SU-DHL-6 (cell line): ENCODE data around the gene KDM2A.
"Not testable (repeated sequence)": the region's sequence is repeated elsewhere in the genome, so short reads cannot be mapped to it uniquely, and the experiment has no call there.

Source experiments
- H2AFZ ChIP-seq: fragments of 200-600 bp; sonication (generic); 2 replicates; pipeline ENCODE4 v1.6.1; 2014; ENCODE audit warnings: low read depth, mild to moderate bottlenecking, moderate library complexity, mixed read lengths, antibody characterized with exemption, low read length; ENCODE audit not compliant: severe bottlenecking
- H3F3A ChIP-seq: fragments of 200-600 bp; shearing (Covaris generic); 2 replicates; pipeline ENCODE4 v1.6.0; 2016; ENCODE audit warnings: antibody characterized with exemption, mild to moderate bottlenecking; ENCODE audit not compliant: insufficient read depth
- H3K27ac ChIP-seq: fragments of 200-600 bp; sonication (generic); 2 replicates; pipeline ENCODE4 v1.5.1; 2016; ENCODE audit warnings: low read depth, mild to moderate bottlenecking, low read length, moderate library complexity, mixed read lengths
- H3K27me3 ChIP-seq: fragments of 200-600 bp; sonication (generic), shearing (Covaris generic); 2 replicates; pipeline ENCODE4 v1.6.0; 2014; ENCODE audit warnings: mild to moderate bottlenecking, low read length
- H3K36me3 ChIP-seq: fragments of 200-600 bp; sonication (generic); 2 replicates; pipeline ENCODE4 v1.6.1; 2014; ENCODE audit warnings: mild to moderate bottlenecking, low read length, mixed read lengths
- H3K4me2 ChIP-seq: fragments of 300-600, 200-600 bp; shearing (Covaris generic), sonication (generic); 2 replicates; pipeline ENCODE4 v1.6.0; 2014; ENCODE audit warnings: low read length, low read depth, mild to moderate bottlenecking; ENCODE audit not compliant: poor library complexity, severe bottlenecking
- H3K4me3 ChIP-seq: fragments of 200-600 bp; sonication (generic); 2 replicates; pipeline ENCODE4 v1.5.1; 2014; ENCODE audit warnings: antibody characterized with exemption, low read length, mild to moderate bottlenecking, mixed read lengths; ENCODE audit not compliant: insufficient read depth, poor library complexity, severe bottlenecking
- H3K79me2 ChIP-seq: fragments of 200-600 bp; sonication (generic); 2 replicates; pipeline ENCODE4 v1.6.1; 2014; ENCODE audit warnings: mild to moderate bottlenecking, low read length, moderate library complexity; ENCODE audit not compliant: insufficient read depth
- H3K9ac ChIP-seq: fragments of 200-600 bp; sonication (generic); 2 replicates; pipeline ENCODE4 v1.7.0; 2014; ENCODE audit warnings: mild to moderate bottlenecking, low read length
- H3K9me2 ChIP-seq: fragments of 200-600 bp; sonication (generic); replicated peaks from 2 replicates; pipeline ENCODE4 v1.6.1; 2014; ENCODE audit warnings: low read length; ENCODE audit not compliant: insufficient read depth
- H3K9me3 ChIP-seq: fragments of 200-600 bp; sonication (generic); 2 replicates; pipeline ENCODE4 v1.6.1; 2014; ENCODE audit warnings: low read length, mixed read lengths; ENCODE audit not compliant: insufficient read depth
- H4K20me1 ChIP-seq: fragments of 200-600 bp; sonication (generic); 2 replicates; pipeline ENCODE4 v1.6.1; 2014; ENCODE audit warnings: low read depth, mild to moderate bottlenecking, antibody characterized with exemption, low read length, moderate library complexity, mixed read lengths
- CTCF ChIP-seq: fragments of 200-600 bp; sonication (generic); IDR thresholded peaks from one replicate; pipeline ENCODE4 v1.5.1; 2017; ENCODE audit warnings: antibody characterized with exemption, mild to moderate bottlenecking, low read length, moderate library complexity; ENCODE audit not compliant: insufficient read depth, poor library complexity, severe bottlenecking
- EZH2phosphoT487 ChIP-seq: fragments of 200-600 bp; sonication (generic), shearing (Covaris generic); conservative IDR thresholded peaks from 2 replicates; pipeline ENCODE4 v1.6.1; 2018; ENCODE audit warnings: mild to moderate bottlenecking, antibody characterized with exemption, low read length, moderate library complexity, mixed read lengths

Gene KDM2A

DNA sequence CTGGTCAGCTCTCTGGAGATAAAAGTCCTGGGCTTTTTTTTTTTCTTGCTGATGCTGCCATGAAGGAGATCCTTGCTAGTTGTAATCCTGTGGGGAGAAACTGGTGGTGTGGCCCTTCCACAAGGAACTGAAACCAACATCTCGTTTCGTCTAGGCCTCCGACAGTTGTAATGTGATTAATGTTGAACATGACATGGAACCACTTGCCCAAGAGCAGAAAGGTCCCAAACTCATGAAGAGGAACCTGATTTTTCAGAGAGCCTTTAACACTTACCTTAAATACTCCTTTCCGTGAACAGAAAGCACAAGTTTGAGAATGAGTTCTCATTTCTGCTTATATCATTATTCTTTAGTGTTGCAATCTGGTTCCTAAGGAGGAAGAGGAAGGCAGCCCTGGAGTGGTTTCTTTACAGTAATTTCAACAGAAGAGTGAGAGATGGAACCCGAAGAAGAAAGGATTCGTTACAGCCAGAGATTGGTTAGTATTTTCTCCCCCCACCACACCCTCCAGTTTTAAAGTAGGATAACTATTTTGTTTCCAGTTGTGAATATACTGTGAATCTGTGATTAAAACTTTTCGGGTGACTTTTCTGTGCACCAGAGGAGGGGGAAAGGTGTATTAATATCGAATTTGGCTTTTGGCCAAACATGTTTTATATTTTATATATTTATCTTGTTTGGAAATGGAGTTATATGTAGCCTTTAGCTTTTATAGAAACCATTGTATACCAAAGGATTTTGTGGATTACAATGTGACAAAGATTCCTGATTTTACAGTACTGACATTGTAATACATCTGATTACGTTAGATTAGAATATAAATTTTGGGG, 2.0 kb downstream of the KDM2A start:
- peaks cover 63% of the 10 kb centered on the region for H3K79me2 ChIP-seq
- peak overlapping the region; percentile 98 for H3K4me2 ChIP-seq
- H3K36me3 ChIP-seq, result peaks cover 2% of the 10 kb centered on the region; the same call in 1 of the 2 replicates
- no peaks in the 10 kb centered on the region for H4K20me1 ChIP-seq
- H3K9me3 ChIP-seq, result no peaks in the 10 kb centered on the region
- no peak overlapping the region for H2AFZ ChIP-seq
- no peaks in the 10 kb centered on the region for H3K9me2 ChIP-seq
- H3K4me3 ChIP-seq, result peak overlapping the region; percentile 78
- TF ChIP-seq EZH2phosphoT487, result no peak
- TF ChIP-seq CTCF, result no peak
- peak overlapping the region; percentile 58 for H3K27ac ChIP-seq
- peaks cover 11% of the 10 kb centered on the region; the same call in 1 of the 2 replicates for H3F3A ChIP-seq
- H3K27me3 ChIP-seq, result no peaks in the 10 kb centered on the region
- peak overlapping the region; percentile 76 for H3K9ac ChIP-seq

- H2AFZ ChIP-seq, H3K27ac ChIP-seq, H3K36me3 ChIP-seq, H3K9me2 ChIP-seq, H3F3A ChIP-seq, H3K9me3 ChIP-seq, H3K27me3 ChIP-seq, H3K9ac ChIP-seq, H3K4me3 ChIP-seq, H4K20me1 ChIP-seq, H3K4me2 ChIP-seq: not testable (repeated sequence)
- peaks cover 90% of the 10 kb centered on the region for H3K79me2 ChIP-seq
Measured at GRCh38 chr11:67123801-67124200, 4.7 kb downstream of the KDM2A start.

- H3K36me3 ChIP-seq, H4K20me1 ChIP-seq, H3K4me2 ChIP-seq: not testable (repeated sequence)
Measured at GRCh38 chr11:67126243-67126642, 7.2 kb downstream of the KDM2A start.

GRCh38 chr11:67126986-67127385, 7.9 kb downstream of the KDM2A start:
- peaks cover 91% of the 10 kb centered on the region for H3K79me2 ChIP-seq
- TF ChIP-seq CTCF, result no peak
- TF ChIP-seq EZH2phosphoT487, result no peak
- 0 out of 2 replicates have a peak, but pooled peaks cover 4% of the 10 kb centered on the region for H4K20me1 ChIP-seq
- H3K9me3 ChIP-seq, result no peaks in the 10 kb centered on the region
- H3K27ac ChIP-seq, result no peak overlapping the region
- H3F3A ChIP-seq, result no peaks in the 10 kb centered on the region; the same call in 1 of the 2 replicates
- peaks cover 12% of the 10 kb centered on the region; the same call in 1 of the 2 replicates for H3K36me3 ChIP-seq
- H2AFZ ChIP-seq, result no peak overlapping the region
- no peaks in the 10 kb centered on the region for H3K27me3 ChIP-seq
- H3K9ac ChIP-seq, result no peak overlapping the region
- H3K9me2 ChIP-seq, result no peaks in the 10 kb centered on the region
- H3K4me3 ChIP-seq, result no peak overlapping the region
- H3K4me2 ChIP-seq, result no peak overlapping the region

More at GRCh38 chr11:67126243-67126642, 7.2 kb downstream of the KDM2A start:
- not testable (repeated sequence) for H3F3A ChIP-seq, H2AFZ ChIP-seq, H3K9me2 ChIP-seq, H3K27me3 ChIP-seq, H3K4me3 ChIP-seq, H3K9ac ChIP-seq, H3K27ac ChIP-seq, H3K9me3 ChIP-seq
- peaks cover 91% of the 10 kb centered on the region for H3K79me2 ChIP-seq

- peaks cover 65% of the 10 kb centered on the region for H3K79me2 ChIP-seq
- H2AFZ ChIP-seq, H3K4me3 ChIP-seq, H3K9ac ChIP-seq, H3K9me2 ChIP-seq, H4K20me1 ChIP-seq, H3K27me3 ChIP-seq, H3K27ac ChIP-seq, H3K4me2 ChIP-seq, H3F3A ChIP-seq, H3K9me3 ChIP-seq: not testable (repeated sequence)
- peaks cover 19% of the 10 kb centered on the region; the same call in 1 of the 2 replicates for H3K36me3 ChIP-seq
Measured at GRCh38 chr11:67130861-67131260, 11.8 kb downstream of the KDM2A start.
